Endothelial cell of umbilical vein (primary cell): ENCODE measurements around the gene RIT2. TPM values are rescaled to one million over a fixed set of nuclear protein-coding genes. Genes with fewer than 3 reads are reported as not detected.

Source experiments
- BruUV-seq: library from RNA; stranded (reverse); fragments of 400-500 nt; replicated peaks from 2 replicates; lab custom pipeline; 2021; lab: Mats Ljungman, UMichigan
- CTCF ChIA-PET: fragments of 300-600, 350-600 bp; sonication (Branson Sonifier 250); formaldehyde crosslinking; loops from one replicate; lab custom pipeline; 2021; ENCODE audit warnings: antibody characterized with exemption, inconsistent platforms; lab: Charles Lee
- POLR2A ChIA-PET: fragments of 300-600, 350-600 bp; sonication (Branson Sonifier 250); formaldehyde crosslinking; loops from one replicate; lab custom pipeline; 2021; ENCODE audit warnings: antibody characterized with exemption, inconsistent platforms; lab: Charles Lee
- DNase-seq: peaks from one replicate; pipeline ENCODE4 v3.0.0-alpha.2; 2011; ENCODE audit warnings: low read depth, low spot score
- FAIRE-seq: peaks from 2 replicates; lab custom pipeline; 2011; peaks lifted over from hg19 to GRCh38; lab: Jason Lieb, UNC
- H2AFZ ChIP-seq: 2 replicates; pipeline ENCODE4 v1.6.0; 2012; ENCODE audit warnings: low read depth, low read length, control low read depth, inconsistent platforms
- H3K27ac ChIP-seq: 2 replicates; pipeline ENCODE4 v1.5.1; 2011; ENCODE audit warnings: low read depth, mild to moderate bottlenecking, control low read depth, low read length, moderate library complexity; ENCODE audit not compliant: insufficient read depth
- H3K27me3 ChIP-seq, 2 experiments: 2 replicates each; pipeline versions ENCODE4 v1.6.0 to v1.6.1; 2011; ENCODE audit warnings: low read length in 2 of 2, mixed read lengths in 1 of 2; ENCODE audit not compliant: control insufficient read depth in 2 of 2, insufficient read depth in 2 of 2
- H3K36me3 ChIP-seq, 2 experiments: 2 replicates in 1 of 2; 3 replicates in 1 of 2; pipeline ENCODE4 v1.5.1; 2011; ENCODE audit warnings: low read length in 2 of 2, mild to moderate bottlenecking in 1 of 2, moderate library complexity in 1 of 2; ENCODE audit not compliant: control insufficient read depth in 2 of 2, insufficient read depth in 2 of 2; ENCODE audit errors: extremely low read depth in 1 of 2
- H3K4me1 ChIP-seq: 3 replicates; pipeline ENCODE4 v1.5.1; 2011; ENCODE audit warnings: mild to moderate bottlenecking, low read length; ENCODE audit not compliant: control insufficient read depth, insufficient read depth; ENCODE audit errors: extremely low read depth
- H3K4me2 ChIP-seq: 2 replicates; pipeline ENCODE4 v1.6.1; 2011; ENCODE audit warnings: low read length, control low read depth, mixed read lengths; ENCODE audit not compliant: insufficient read depth
- H3K4me3 ChIP-seq, 3 experiments: fragments of 200-600 bp in 1 of 3; sonication (generic), shearing (Covaris generic) in 1 of 3; replicated peaks in 1 of 3; 2 replicates each; pipeline ENCODE4 v1.5.1; 2011 to 2016; ENCODE audit warnings: control low read depth in 3 of 3, low read length in 3 of 3, mild to moderate bottlenecking in 2 of 3, inconsistent platforms in 1 of 3, low read depth in 1 of 3, moderate library complexity in 1 of 3; ENCODE audit not compliant: insufficient read depth in 1 of 3
- H3K79me2 ChIP-seq: 2 replicates; pipeline ENCODE4 v1.6.0; 2012; ENCODE audit warnings: low read length, inconsistent platforms; ENCODE audit not compliant: control insufficient read depth, insufficient read depth
- H3K9ac ChIP-seq: replicated peaks from 2 replicates; pipeline ENCODE3; 2011; ENCODE audit warnings: low read length, control low read depth; ENCODE audit not compliant: insufficient read depth; ENCODE audit errors: extremely low read depth
- H3K9me1 ChIP-seq: replicated peaks from 3 replicates; pipeline ENCODE4 v1.6.0; 2011; ENCODE audit warnings: mild to moderate bottlenecking, low read length; ENCODE audit not compliant: control insufficient read depth, insufficient read depth; ENCODE audit errors: extremely low read depth
- H3K9me3 ChIP-seq: replicated peaks from 2 replicates; pipeline ENCODE4 v1.5.1; 2012; ENCODE audit warnings: low read length, inconsistent platforms; ENCODE audit not compliant: control insufficient read depth, insufficient read depth
- H4K20me1 ChIP-seq: replicated peaks from 2 replicates; pipeline ENCODE3; 2011; ENCODE audit warnings: mild to moderate bottlenecking, low read length; ENCODE audit not compliant: control insufficient read depth, insufficient read depth; ENCODE audit errors: extremely low read depth
- CTCF ChIP-seq, 2 donors: IDR thresholded peaks; 1 replicate in 1 of 2; 2 replicates in 1 of 2; pipeline ENCODE4 v1.5.1; 2011; ENCODE audit warnings: low read length in 2 of 2, mild to moderate bottlenecking in 2 of 2, moderate library complexity in 2 of 2, control low read depth in 1 of 2, inconsistent platforms in 1 of 2, low read depth in 1 of 2; ENCODE audit not compliant: insufficient read depth in 1 of 2; ENCODE audit errors: extremely low read depth in 1 of 2
- EZH2 ChIP-seq: IDR thresholded peaks from 2 replicates; pipeline ENCODE4 v1.6.1; 2012; ENCODE audit warnings: borderline replicate concordance, low read depth, mild to moderate bottlenecking, moderate library complexity, low read length, inconsistent platforms; ENCODE audit not compliant: severe bottlenecking
- FOS ChIP-seq: IDR thresholded peaks from 2 replicates; pipeline ENCODE4 v1.6.1; 2011; ENCODE audit warnings: mild to moderate bottlenecking, low read length, moderate library complexity, borderline replicate concordance; ENCODE audit not compliant: insufficient read depth
- GATA2 ChIP-seq: IDR thresholded peaks from 2 replicates; pipeline ENCODE4 v1.7.0; 2011; ENCODE audit warnings: low read depth, mild to moderate bottlenecking, moderate library complexity, mixed read lengths, low read length; ENCODE audit not compliant: insufficient read length, insufficient read depth
- JUN ChIP-seq: IDR thresholded peaks from 2 replicates; pipeline ENCODE4 v1.6.1; 2011; ENCODE audit warnings: borderline replicate concordance, low read depth; ENCODE audit not compliant: insufficient read length, insufficient read depth
- MAX ChIP-seq: IDR thresholded peaks from 2 replicates; pipeline ENCODE4 v1.6.1; 2011; ENCODE audit not compliant: insufficient read depth, insufficient read length
- MYC ChIP-seq: IDR thresholded peaks from one replicate; pipeline ENCODE4 v1.6.1; 2011; ENCODE audit warnings: mild to moderate bottlenecking, low read depth, low read length
- POLR2A ChIP-seq: IDR thresholded peaks from 2 replicates; pipeline ENCODE4 v1.6.1; 2012; ENCODE audit warnings: low read depth, mild to moderate bottlenecking, control low read depth, low read length
- POLR2AphosphoS5 ChIP-seq: IDR thresholded peaks from 2 replicates; pipeline ENCODE4 v1.6.1; 2012; ENCODE audit warnings: low read depth, mild to moderate bottlenecking, control low read depth, low read length, moderate library complexity; ENCODE audit not compliant: insufficient read depth
- dilution Hi-C: fragments of 300-500 bp; cut with MboI; formaldehyde crosslinking; loops from one replicate; pipeline ENCODE4 v1.15.0; 2019; ENCODE audit warnings: low sequenced_read_pairs; ENCODE audit not compliant: extremely low pct_ligation_motif_present
- intact Hi-C: fragments of 100-400 bp; cut with micrococcal nuclease; formaldehyde crosslinking; loops from one replicate; pipeline ENCODE4 v1.10.0; 2022
- polyA plus RNA-seq, 4 experiments: library from polyadenylated mRNA; depleted of rRNA in 3 of 4; stranded (reverse) in 3 of 4; unstranded in 1 of 4; fragments of >200 nt; gene quantifications; 2 replicates each; pipeline versions ENCODE4 v1.2.1 to v1.2.3, GENCODE V29; 2011 to 2012; ENCODE audit warnings: missing spikeins in 1 of 4
- total RNA-seq: library from RNA; stranded (reverse); gene quantifications from 2 replicates; pipeline ENCODE4 v1.2.3, GENCODE V29; 2021

Gene RIT2
- total and polyA plus RNA-seq, 2 donors (not counting 3 experiments of a cell fraction or from before 2014, with no cell fraction given), result not detected

GRCh38 chr18:42830936-42831335 is 284.5 kb downstream of the RIT2 start:
- Histone ChIP-seq H3K27me3 (no peaks in the 10 kb centered on the region), H3K9me3 (no peaks in the 10 kb centered on the region), H3K4me3 (no peak overlapping the region), H3K9me1 (no peaks in the 10 kb centered on the region), H3K4me1 (no peaks in the 10 kb centered on the region), H3K27ac (no peak overlapping the region), H2AFZ (no peak overlapping the region), H3K4me2 (no peak overlapping the region), H3K9ac (no peak overlapping the region), H3K36me3 (no peaks in the 10 kb centered on the region), H3K79me2 (no peaks in the 10 kb centered on the region), H4K20me1 (no peaks in the 10 kb centered on the region)
- BruUV-seq, result no TSS peak
- no peak for FAIRE-seq
- TF ChIP-seq GATA2 (no peak), CTCF (IDR thresholded peaks at IDR 0.05; ENCODE audit: extremely low read depth in 1 of 2, insufficient read depth in 1 of 2, low read depth in 1 of 2, low read length in 2 of 2) (no peak), POLR2A (no peak), MYC (no peak), EZH2 (no peak), POLR2AphosphoS5 (no peak), MAX (no peak), FOS (no peak), JUN (no peak)
- ChIA-PET CTCF (no interaction called here), POLR2A (no interaction called here)
- dilution Hi-C loops, result no loop called here
- intact Hi-C loops, result no loop called here
- no peak for DNase-seq
